Kidney (tissue), 14 donors: ENCODE results near the gene LYRM2. TPM values are rescaled to one million over a fixed set of nuclear protein-coding genes. Genes with fewer than 3 reads are reported as not detected.

ENCODE experiments used
- DNase-seq, 5 donors: peaks; one replicate each; pipeline ENCODE4 v3.0.0-alpha.2; 2013 to 2020
- FAIRE-seq: peaks from 2 replicates; lab custom pipeline; 2012; peaks lifted over from hg19 to GRCh38; lab: Jason Lieb, UNC
- H3K27ac ChIP-seq, 2 donors: one replicate each; pipeline ENCODE4 v1.7.0; 2013; ENCODE audit warnings: low read depth in 2 of 2, low read length in 2 of 2, inconsistent platforms in 1 of 2
- H3K27me3 ChIP-seq: one replicate; pipeline ENCODE4 v1.7.1; 2013; ENCODE audit warnings: low read length, inconsistent platforms; ENCODE audit not compliant: control insufficient read depth, insufficient read depth
- H3K36me3 ChIP-seq, 3 donors: one replicate each; pipeline versions ENCODE4 v1.7.0 to v1.7.1; 2013; ENCODE audit warnings: low read length in 3 of 3, control low read depth in 1 of 3, inconsistent platforms in 1 of 3; ENCODE audit not compliant: insufficient read depth in 3 of 3, control insufficient read depth in 2 of 3
- H3K4me1 ChIP-seq, 3 donors: one replicate each; pipeline versions ENCODE4 v1.7.0 to v1.7.1; 2013; ENCODE audit warnings: low read length in 3 of 3, inconsistent platforms in 1 of 3, low read depth in 1 of 3; ENCODE audit not compliant: control insufficient read depth in 2 of 3, insufficient read depth in 2 of 3
- H3K4me3 ChIP-seq, 3 donors: one replicate each; pipeline versions ENCODE4 v1.7.0 to v1.8.1; 2013; ENCODE audit warnings: low read length in 3 of 3, control low read depth in 1 of 3, inconsistent platforms in 1 of 3
- H3K9ac ChIP-seq, 3 donors: one replicate each; pipeline versions ENCODE4 v1.7.0 to v1.7.1; 2013; ENCODE audit warnings: low read length in 3 of 3, control low read depth in 1 of 3, inconsistent platforms in 1 of 3
- H3K9me3 ChIP-seq, 3 donors: one replicate each; pipeline versions ENCODE4 v1.7.0 to v1.7.1; 2013; ENCODE audit warnings: low read length in 3 of 3, control low read depth in 1 of 3, inconsistent platforms in 1 of 3; ENCODE audit not compliant: control insufficient read depth in 2 of 3, insufficient read depth in 1 of 3
- CTCF ChIP-seq: IDR thresholded peaks from 3 replicates; pipeline ENCODE4 v1.5.1; 2012; ENCODE audit warnings: mild to moderate bottlenecking, moderate library complexity, borderline replicate concordance; ENCODE audit not compliant: insufficient read depth; ENCODE audit errors: extremely low read depth
- intact Hi-C: fragments of 100-400 bp; cut with DNase I; formaldehyde crosslinking; loops from one replicate; pipeline ENCODE4 v1.11.1; 2022
- polyA plus RNA-seq: library from polyadenylated mRNA; stranded (reverse); fragments of 350-450 nt; fragmentation: Illumina TruSeq; extraction: RNeasy Lipid Tissue Mini Kit (QIAGEN cat#74804); gene quantifications from one replicate; pipeline ENCODE4 v1.2.3, GENCODE V29; 2014; ENCODE audit warnings: low read depth, low replicate concordance; ENCODE audit not compliant: insufficient read depth
- total RNA-seq: library from RNA; stranded (reverse); fragmentation: NEBNext Ultra II Directional; extraction: Animal tissue kit (Norgen Biotek cat#: 25700); gene quantifications from one replicate; pipeline ENCODE4 v1.2.1, GENCODE V29; 2021
- donor health status: control.
- donor health status: control.
- donor health status: control.
- donor health status: control.
- donor health status: control.
- donor health status: DM: yes; HTN: yes; CAD: no.
- donor health status: Normal renal cell carcinoma (clear cell type).

LYRM2 gene
- total and polyA plus RNA-seq, 2 donors from 2014 or later: 22.6 to 42.8 TPM

GRCh38 chr6:89530982-89531381 lies 107.6 kb downstream of the LYRM2 start:
- no peak for FAIRE-seq
- intact Hi-C loops: no loop called here
- no peaks in the 10 kb centered on the region for H3K9me3 ChIP-seq

GRCh38 chr6:89528866-89529265 lies 109.7 kb downstream of the LYRM2 start:
- no peak overlapping the region for H3K4me3 ChIP-seq
- DNase-seq (no peak), FAIRE-seq (no peak)
- H3K27me3 ChIP-seq: no peaks in the 10 kb centered on the region
- no peak overlapping the region for H3K9ac ChIP-seq
- TF ChIP-seq CTCF: no peak
- no peaks in the 10 kb centered on the region for H3K9me3 ChIP-seq
- H3K27ac ChIP-seq: no peak overlapping the region
- H3K36me3 ChIP-seq: no peaks in the 10 kb centered on the region
- no peaks in the 10 kb centered on the region for H3K4me1 ChIP-seq
- intact Hi-C loops: no loop called here

More at GRCh38 chr6:89530982-89531381, 107.6 kb downstream of the LYRM2 start:
- no peaks in the 10 kb centered on the region for H3K36me3 ChIP-seq
- no peaks in the 10 kb centered on the region for H3K27me3 ChIP-seq
- H3K27ac ChIP-seq: no peak overlapping the region
- H3K4me3 ChIP-seq: no peak overlapping the region
- H3K4me1 ChIP-seq: no peaks in the 10 kb centered on the region
- H3K9ac ChIP-seq: no peak overlapping the region
- TF ChIP-seq CTCF: no peak
- no peak for DNase-seq

- Histone ChIP-seq H3K9ac (no peak overlapping the region), H3K27ac (no peak overlapping the region), H3K9me3 (no peaks in the 10 kb centered on the region), H3K36me3 (no peaks in the 10 kb centered on the region), H3K27me3 (no peaks in the 10 kb centered on the region), H3K4me3 (no peak overlapping the region), H3K4me1 (no peaks in the 10 kb centered on the region)
- FAIRE-seq (no peak), DNase-seq (no peak)
- no peak for TF ChIP-seq CTCF
- intact Hi-C loops: no loop called here
Measured at GRCh38 chr6:89527634-89528033, 110.9 kb downstream of the LYRM2 start.

- H3K4me3 ChIP-seq: no peak overlapping the region
- H3K9ac ChIP-seq: no peak overlapping the region
- H3K9me3 ChIP-seq: no peaks in the 10 kb centered on the region
- no peak for TF ChIP-seq CTCF
- FAIRE-seq: no peak
- no peaks in the 10 kb centered on the region for H3K36me3 ChIP-seq
- H3K27me3 ChIP-seq: no peaks in the 10 kb centered on the region
- intact Hi-C loops: no loop called here
- DNase-seq: no peak
- no peaks in the 10 kb centered on the region for H3K4me1 ChIP-seq
- H3K27ac ChIP-seq: no peak overlapping the region
Measured at GRCh38 chr6:89526563-89526869, 112.0 kb downstream of the LYRM2 start.
